ENCODE measurements around the gene PMS1.

GRCh38 chr2:189821953-189822748, 37.9 kb downstream of the PMS1 start:
- TF ChIP-seq CTCF (IDR thresholded peaks at IDR 0.05) (no peak), POLR2A (IDR thresholded peaks at IDR 0.05; ENCODE audit: low read depth) (no peak), POLR2AphosphoS5 (IDR thresholded peaks at IDR 0.05) (no peak), EP300 (IDR thresholded peaks at IDR 0.05) (no peak)
